ENCODE measurements around the gene TIGD6.
"Not testable (repeated sequence)": the region's sequence is repeated elsewhere in the genome, so short reads cannot be mapped to it uniquely, and the experiment has no call there.

TIGD6 gene

DNA sequence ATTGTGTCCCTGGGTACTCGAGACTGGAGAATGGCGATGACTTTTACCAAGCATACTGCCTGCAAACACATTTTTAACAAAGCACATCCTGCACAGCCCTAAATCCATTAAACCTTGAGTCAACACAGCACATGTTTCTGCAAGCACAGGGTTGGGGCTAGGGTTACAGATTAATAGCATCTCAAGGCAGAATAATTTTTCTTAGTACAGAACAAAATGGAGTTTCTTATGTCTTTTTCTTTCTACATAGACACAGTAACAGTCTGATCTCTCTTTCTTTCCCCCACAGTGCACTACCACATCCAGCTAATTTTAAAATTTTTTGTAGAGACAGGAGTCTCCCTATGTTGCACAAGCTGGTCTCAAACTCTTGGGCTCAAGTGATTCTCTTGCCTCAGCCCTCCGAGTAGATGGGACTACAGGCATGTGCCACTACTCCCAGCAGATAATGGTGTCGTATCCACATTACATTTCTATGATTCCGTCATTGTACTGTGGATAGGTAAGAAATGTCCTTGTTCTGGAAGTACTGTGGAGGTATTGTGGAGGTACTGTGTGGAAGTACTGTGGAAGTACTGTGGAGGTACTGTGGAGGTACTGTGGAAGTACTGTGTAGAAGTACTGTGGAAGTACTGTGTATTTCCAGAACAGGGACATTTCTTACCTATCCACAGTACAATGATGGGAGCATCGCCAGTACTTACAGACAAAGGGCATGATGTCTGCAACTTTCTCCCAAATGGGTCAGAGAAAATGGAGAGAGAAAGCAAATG, 57.1 kb downstream of the TIGD6 start:
- not testable (repeated sequence) for H3K4me3 Mint-ChIP-seq, H3K9me3 Mint-ChIP-seq, H3K4me1 Mint-ChIP-seq, DNase-seq, ATAC-seq, H3K27me3 Mint-ChIP-seq, H3K27ac Mint-ChIP-seq
